ENCODE measurements around the gene MT3.

MT3 gene

DNA sequence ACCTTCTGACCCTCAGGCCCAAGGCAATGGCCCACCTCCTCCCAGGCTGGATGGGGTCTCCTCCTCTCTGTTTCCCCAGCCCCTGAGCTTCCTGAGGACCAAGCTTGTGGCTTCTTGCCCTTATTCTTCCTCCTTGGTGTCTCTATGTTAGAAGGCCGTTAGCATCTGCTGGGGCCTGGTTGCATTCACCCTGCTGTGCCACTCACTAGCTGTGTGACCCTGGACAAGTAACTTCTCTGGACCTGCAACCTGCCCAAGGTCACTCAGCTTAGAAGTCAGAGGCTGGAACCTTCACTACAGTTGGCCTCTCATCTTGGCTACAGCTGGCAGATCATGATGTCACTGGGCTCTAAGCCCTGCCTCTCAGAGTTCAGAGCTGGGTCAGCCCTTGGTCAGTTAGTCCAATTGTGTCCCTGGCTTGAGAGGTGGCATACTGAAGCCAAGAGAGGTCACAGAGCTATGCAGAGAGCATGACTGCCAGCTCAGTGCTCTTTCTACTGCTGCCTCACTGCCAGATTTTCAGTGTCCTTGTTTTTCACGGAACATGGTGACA lies 22.0 kb downstream of the MT3 start:
- TF ChIP-seq SUZ12 (IDR thresholded peaks at IDR 0.05; ENCODE audit: extremely low read depth, insufficient read depth, insufficient read length) (no peak), ZNF274 (IDR thresholded peaks at IDR 0.05; ENCODE audit: low read depth, low read length) (no peak), YY1 (IDR thresholded peaks at IDR 0.05; ENCODE audit: insufficient read depth, insufficient read length) (no peak)
- H3K9ac ChIP-seq (ENCODE audit: insufficient read length, low read depth) = no peak overlapping the region
- H3K36me3 ChIP-seq (ENCODE audit: insufficient read depth, insufficient read length, low read length) = peaks cover 6% of the 10 kb centered on the region
- H3K27me3 ChIP-seq (ENCODE audit: insufficient read depth, insufficient read length) = peaks cover 4% of the 10 kb centered on the region
- peaks cover 17% of the 10 kb centered on the region for H3K4me1 ChIP-seq (ENCODE audit: insufficient read depth, insufficient read length)
- H3K4me3 ChIP-seq (ENCODE audit: insufficient read length, low read depth) = no peak overlapping the region
- H3K9me3 ChIP-seq (ENCODE audit: insufficient read depth, low read length) = no peaks in the 10 kb centered on the region
- DNase-seq (ENCODE audit: low read depth, low spot score) = no peak

GRCh38 chr16:56613706-56614105 lies 24.4 kb downstream of the MT3 start:
- Histone ChIP-seq H3K36me3 (ENCODE audit: insufficient read depth, insufficient read length, low read length) (peaks cover 5% of the 10 kb centered on the region), H3K4me1 (ENCODE audit: insufficient read depth, insufficient read length) (peaks cover 16% of the 10 kb centered on the region), H3K9me3 (ENCODE audit: insufficient read depth, low read length) (no peaks in the 10 kb centered on the region), H3K9ac (ENCODE audit: insufficient read length, low read depth) (no peak overlapping the region), H3K4me3 (ENCODE audit: insufficient read length, low read depth) (no peak overlapping the region), H3K27me3 (ENCODE audit: insufficient read depth, insufficient read length) (peaks cover 28% of the 10 kb centered on the region)
- no peak for TF ChIP-seq ZNF274 (IDR thresholded peaks at IDR 0.05; ENCODE audit: low read depth, low read length)
- no peak for TF ChIP-seq YY1 (IDR thresholded peaks at IDR 0.05; ENCODE audit: insufficient read depth, insufficient read length)
- no peak for TF ChIP-seq SUZ12 (IDR thresholded peaks at IDR 0.05; ENCODE audit: extremely low read depth, insufficient read depth, insufficient read length)
- DNase-seq (ENCODE audit: low read depth, low spot score) = no peak

DNA sequence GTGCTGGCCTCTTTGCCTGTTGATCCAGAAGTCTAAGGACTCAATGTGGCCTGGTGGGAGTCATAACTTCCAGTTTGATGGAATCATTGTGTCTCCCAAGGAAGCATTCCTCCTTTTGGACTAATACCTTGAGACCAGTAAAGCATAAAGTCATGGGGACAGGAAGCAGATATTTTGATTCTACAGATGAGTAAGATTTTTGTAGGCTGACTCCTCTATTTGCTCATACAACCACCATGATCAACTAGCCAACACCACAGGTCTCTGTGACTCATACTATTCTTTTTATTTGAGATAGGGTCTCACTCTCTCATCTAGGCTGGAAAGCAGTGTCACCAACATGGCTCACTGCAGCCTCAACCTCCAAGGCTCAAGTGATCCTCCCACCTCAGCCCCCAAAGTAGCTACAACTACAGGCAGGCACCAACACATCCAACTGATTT lies 25.2 kb downstream of the MT3 start:
- H3K9me3 ChIP-seq (ENCODE audit: insufficient read depth, low read length) = no peaks in the 10 kb centered on the region
- DNase-seq (ENCODE audit: low read depth, low spot score) = no peak
- no peaks in the 10 kb centered on the region for H3K36me3 ChIP-seq (ENCODE audit: insufficient read depth, insufficient read length, low read length)
- no peak overlapping the region for H3K4me3 ChIP-seq (ENCODE audit: insufficient read length, low read depth)
- H3K4me1 ChIP-seq (ENCODE audit: insufficient read depth, insufficient read length) = peaks cover 16% of the 10 kb centered on the region
- TF ChIP-seq ZNF274 (IDR thresholded peaks at IDR 0.05; ENCODE audit: low read depth, low read length) (no peak), SUZ12 (IDR thresholded peaks at IDR 0.05; ENCODE audit: extremely low read depth, insufficient read depth, insufficient read length) (no peak), YY1 (IDR thresholded peaks at IDR 0.05; ENCODE audit: insufficient read depth, insufficient read length) (no peak)
- no peak overlapping the region for H3K9ac ChIP-seq (ENCODE audit: insufficient read length, low read depth)
- H3K27me3 ChIP-seq (ENCODE audit: insufficient read depth, insufficient read length) = peaks cover 33% of the 10 kb centered on the region

GRCh38 chr16:56615353-56615752 lies 26.0 kb downstream of the MT3 start:
- peaks cover 12% of the 10 kb centered on the region for H3K4me1 ChIP-seq (ENCODE audit: insufficient read depth, insufficient read length)
- TF ChIP-seq ZNF274 (IDR thresholded peaks at IDR 0.05; ENCODE audit: low read depth, low read length) = no peak
- no peak for TF ChIP-seq SUZ12 (IDR thresholded peaks at IDR 0.05; ENCODE audit: extremely low read depth, insufficient read depth, insufficient read length)
- TF ChIP-seq YY1 (IDR thresholded peaks at IDR 0.05; ENCODE audit: insufficient read depth, insufficient read length) = no peak
- no peak for DNase-seq (ENCODE audit: low read depth, low spot score)
- peaks cover 33% of the 10 kb centered on the region for H3K27me3 ChIP-seq (ENCODE audit: insufficient read depth, insufficient read length)
- no peaks in the 10 kb centered on the region for H3K9me3 ChIP-seq (ENCODE audit: insufficient read depth, low read length)
- H3K36me3 ChIP-seq (ENCODE audit: insufficient read depth, insufficient read length, low read length) = no peaks in the 10 kb centered on the region
- no peak overlapping the region for H3K4me3 ChIP-seq (ENCODE audit: insufficient read length, low read depth)
- no peak overlapping the region for H3K9ac ChIP-seq (ENCODE audit: insufficient read length, low read depth)

DNA sequence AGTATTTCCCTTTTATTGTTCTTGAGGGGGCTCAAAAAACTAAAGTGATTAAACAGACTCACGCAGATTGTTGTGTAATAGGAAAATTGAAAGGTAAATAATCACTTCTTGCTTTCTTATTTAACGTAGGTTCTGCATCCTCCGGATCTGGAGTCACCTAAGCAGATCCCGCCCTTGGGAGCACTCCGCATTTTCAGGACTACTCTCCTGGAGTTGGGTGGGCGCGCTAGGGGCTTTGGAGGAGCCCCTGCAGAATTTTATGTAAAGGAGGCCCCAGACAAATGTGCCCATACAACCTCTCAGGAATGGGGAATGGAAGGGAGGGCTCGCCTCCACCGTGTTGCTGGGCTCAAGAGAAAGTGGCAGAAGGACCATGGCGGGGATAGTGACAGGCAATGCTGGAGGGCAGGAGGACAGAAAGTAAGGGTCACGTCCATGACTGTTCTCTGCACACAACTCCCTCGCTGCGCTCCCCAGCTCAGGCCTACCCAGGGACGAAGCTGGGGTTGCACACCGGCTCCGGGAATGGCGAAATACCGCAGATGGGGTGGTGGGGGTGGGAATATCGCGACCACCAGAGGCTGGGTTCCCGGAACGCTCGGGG lies 27.4 kb downstream of the MT3 start:
- H3K9ac ChIP-seq (ENCODE audit: insufficient read length, low read depth) = peak overlapping the region; percentile 77
- peaks cover 33% of the 10 kb centered on the region for H3K27me3 ChIP-seq (ENCODE audit: insufficient read depth, insufficient read length)
- DNase-seq (ENCODE audit: low read depth, low spot score) = no peak

GRCh38 chr16:56617212-56618085 lies 28.1 kb downstream of the MT3 start:
- no peak for TF ChIP-seq ZNF274 (IDR thresholded peaks at IDR 0.05; ENCODE audit: low read depth, low read length)
- no peak for TF ChIP-seq YY1 (IDR thresholded peaks at IDR 0.05; ENCODE audit: insufficient read depth, insufficient read length)
- TF ChIP-seq SUZ12 (IDR thresholded peaks at IDR 0.05; ENCODE audit: extremely low read depth, insufficient read depth, insufficient read length) = no peak
- no peak for DNase-seq (ENCODE audit: low read depth, low spot score)
- Histone ChIP-seq H3K4me1 (ENCODE audit: insufficient read depth, insufficient read length) (peaks cover 9% of the 10 kb centered on the region), H3K9me3 (ENCODE audit: insufficient read depth, low read length) (no peaks in the 10 kb centered on the region), H3K36me3 (ENCODE audit: insufficient read depth, insufficient read length, low read length) (no peaks in the 10 kb centered on the region), H3K9ac (ENCODE audit: insufficient read length, low read depth) (peak overlapping the region; percentile 77), H3K27me3 (ENCODE audit: insufficient read depth, insufficient read length) (peaks cover 33% of the 10 kb centered on the region), H3K4me3 (ENCODE audit: insufficient read length, low read depth) (peak overlapping the region; percentile 67)

More for the DNA sequence above, 27.4 kb downstream of the MT3 start:
- no peak for TF ChIP-seq YY1 (IDR thresholded peaks at IDR 0.05; ENCODE audit: insufficient read depth, insufficient read length)
- H3K9me3 ChIP-seq (ENCODE audit: insufficient read depth, low read length) = no peaks in the 10 kb centered on the region
- H3K4me3 ChIP-seq (ENCODE audit: insufficient read length, low read depth) = peak overlapping the region; percentile 67
- H3K4me1 ChIP-seq (ENCODE audit: insufficient read depth, insufficient read length) = peaks cover 6% of the 10 kb centered on the region
- H3K36me3 ChIP-seq (ENCODE audit: insufficient read depth, insufficient read length, low read length) = no peaks in the 10 kb centered on the region

GRCh38 chr16:56618138-56618537 lies 28.8 kb downstream of the MT3 start:
- no peaks in the 10 kb centered on the region for H3K36me3 ChIP-seq (ENCODE audit: insufficient read depth, insufficient read length, low read length)
- H3K9ac ChIP-seq (ENCODE audit: insufficient read length, low read depth) = peak overlapping the region; percentile 77
- no peak for DNase-seq (ENCODE audit: low read depth, low spot score)
- no peak overlapping the region for H3K4me3 ChIP-seq (ENCODE audit: insufficient read length, low read depth)
- H3K9me3 ChIP-seq (ENCODE audit: insufficient read depth, low read length) = no peaks in the 10 kb centered on the region
- TF ChIP-seq YY1 (IDR thresholded peaks at IDR 0.05; ENCODE audit: insufficient read depth, insufficient read length) = no peak
- TF ChIP-seq SUZ12 (IDR thresholded peaks at IDR 0.05; ENCODE audit: extremely low read depth, insufficient read depth, insufficient read length) = no peak
- no peak for TF ChIP-seq ZNF274 (IDR thresholded peaks at IDR 0.05; ENCODE audit: low read depth, low read length)
- H3K27me3 ChIP-seq (ENCODE audit: insufficient read depth, insufficient read length) = peaks cover 33% of the 10 kb centered on the region
- peaks cover 9% of the 10 kb centered on the region for H3K4me1 ChIP-seq (ENCODE audit: insufficient read depth, insufficient read length)

Data from NT2/D1 (cell line).